Suprapubic skin (tissue), 4 donors: ENCODE data around the gene AGAP1.

ENCODE experiments used
- CTCF ChIP-seq, 2 donors: fragments of 200-600 bp in 1 of 2; fragments of 450-650 bp in 1 of 2; sonication (generic) in 1 of 2; IDR thresholded peaks; one replicate each; pipeline ENCODE4 v1.5.1; 2016 to 2019; ENCODE audit warnings: antibody characterized with exemption in 2 of 2, mild to moderate bottlenecking in 1 of 2, moderate library complexity in 1 of 2
- EP300 ChIP-seq: sonication (generic); formaldehyde crosslinking; IDR thresholded peaks from one replicate; pipeline ENCODE4 v1.6.1; 2017; ENCODE audit warnings: antibody characterized with exemption
- POLR2AphosphoS5 ChIP-seq, 3 donors: sonication (generic); formaldehyde crosslinking; IDR thresholded peaks; one replicate each; pipeline ENCODE4 v1.6.1; 2017; ENCODE audit warnings: antibody characterized with exemption in 3 of 3

GRCh38 chr2:235575904-235576303 lies 82.1 kb downstream of the AGAP1 start:
- TF ChIP-seq CTCF (IDR thresholded peaks at IDR 0.05) (no peak), POLR2AphosphoS5 (IDR thresholded peaks at IDR 0.05) (no peak), EP300 (no peak)
